ENCODE data around the gene PPP4R3A. TPM values are rescaled to one million over a fixed set of nuclear protein-coding genes. Genes with fewer than 3 reads are reported as not detected.
A peak's percentile ranks its signal among the peaks of the same experiment; 100 is the strongest.

The PPP4R3A gene
- total and polyA plus RNA-seq, 10 of the 15 experiments (the other 5 are each of a cell fraction or from before 2014, with no cell fraction given) = 19.4 to 97.8 (median 62.9) TPM

- no peak for TF ChIP-seq E4F1 (IDR thresholded peaks at IDR 0.05; ENCODE audit: borderline replicate concordance, partially characterized antibody)
- TF ChIP-seq RELA (IDR thresholded peaks at IDR 0.05; ENCODE audit: borderline replicate concordance, partially characterized antibody) = peak; percentile 14
- peak; percentile 13; the same call in 1 of the 2 replicates for TF ChIP-seq CHD2 (IDR thresholded peaks at IDR 0.05; ENCODE audit: borderline replicate concordance, low read depth, low read length)
- no peak for TF ChIP-seq IRF5 (IDR thresholded peaks at IDR 0.05; ENCODE audit: borderline replicate concordance)
- no peak for TF ChIP-seq HSF1 (IDR thresholded peaks at IDR 0.05; ENCODE audit: low read depth, low read length)
- no peak for TF ChIP-seq JUND (IDR thresholded peaks at IDR 0.05; ENCODE audit: low read depth, low read length)
- TF ChIP-seq E2F4 (IDR thresholded peaks at IDR 0.05; ENCODE audit: low read depth, low read length) = no peak
- TF ChIP-seq RCOR1 (conservative IDR thresholded peaks at IDR 0.05; ENCODE audit: low read depth, low read length) = no peak
- peak; percentile 64; the same call in 1 of the 2 replicates for TF ChIP-seq SPI1 (IDR thresholded peaks at IDR 0.05; ENCODE audit: borderline replicate concordance, insufficient read depth, low read depth, low read length)
- TF ChIP-seq SUPT20H (IDR thresholded peaks at IDR 0.05; ENCODE audit: borderline replicate concordance, control insufficient read depth, low read depth, low read length) = no peak
- no peak for TF ChIP-seq NFXL1 (IDR thresholded peaks at IDR 0.05; ENCODE audit: borderline replicate concordance)
- TF ChIP-seq ZBTB40 (IDR thresholded peaks at IDR 0.05; ENCODE audit: borderline replicate concordance) = peak; percentile 74; the same call in 1 of the 2 replicates
- TF ChIP-seq TCF3 (IDR thresholded peaks at IDR 0.05; ENCODE audit: borderline replicate concordance, insufficient read depth, low read depth, low read length) = no peak
- no peak for TF ChIP-seq CHD4 (IDR thresholded peaks at IDR 0.05)
- peak; percentile 55; the same call in 1 of the 2 replicates for TF ChIP-seq SMARCA5 (IDR thresholded peaks at IDR 0.05)
- TF ChIP-seq CEBPB (IDR thresholded peaks at IDR 0.05; ENCODE audit: borderline replicate concordance in 1 of 2, low read depth in 2 of 2, low read length in 2 of 2) = no peak
- TF ChIP-seq NBN (IDR thresholded peaks at IDR 0.05) = peak; percentile 87
Observed at GRCh38 chr14:91415794-91416743, 94.0 kb downstream of the PPP4R3A start (continued).

Measured in GM12878 (cell line).